K562 (cell line): ENCODE results near the gene GGA2.

Experiments used
- CLOCK ChIP-seq: fragments of 250-450 bp; sonication (Bioruptor Pico); IDR thresholded peaks from 2 replicates; pipeline ENCODE4 v1.4.0; 2020; ENCODE audit warnings: mild to moderate bottlenecking, moderate library complexity, borderline replicate concordance
- CTCF ChIP-seq, 3 experiments: IDR thresholded peaks in 2 of 3; conservative IDR thresholded peaks in 1 of 3; 2 replicates each; pipeline ENCODE4 v1.5.1; 2011 to 2012; ENCODE audit warnings: low read length in 3 of 3, mild to moderate bottlenecking in 3 of 3, control low read depth in 2 of 3, improper control_type of control experiment in 1 of 3, inconsistent platforms in 1 of 3, low read depth in 1 of 3, mixed read lengths in 1 of 3, moderate library complexity in 1 of 3; ENCODE audit not compliant: insufficient read depth in 2 of 3
- HMGXB4 ChIP-seq: sonication (generic); formaldehyde crosslinking; IDR thresholded peaks from 2 replicates; pipeline ENCODE4 v1.8.1; 2023; ENCODE audit warnings: mild to moderate bottlenecking, missing genetic modification reagents
- MCM3 ChIP-seq: fragments of 450-650 bp; IDR thresholded peaks from 2 replicates; pipeline ENCODE4 v1.6.1; 2016
- ZNF134 ChIP-seq: fragments of 250-450 bp; sonication (Bioruptor Pico); conservative IDR thresholded peaks from 2 replicates; pipeline ENCODE4 v1.4.0; 2020

- no peak for TF ChIP-seq ZNF134
- TF ChIP-seq CLOCK (CRISPR knock-in tag), result no peak
- TF ChIP-seq HMGXB4 (CRISPR knock-in tag), result no peak
- no peak for TF ChIP-seq CTCF (IDR thresholded peaks at IDR 0.05 in 2 of 3, conservative IDR thresholded peaks at IDR 0.05 in 1 of 3; ENCODE audit: insufficient read depth in 2 of 3, low read depth in 1 of 3, low read length in 3 of 3)
- no peak for TF ChIP-seq MCM3
Observed at GRCh38 chr16:23479138-23479537, 31.2 kb downstream of the GGA2 start.
